ENCODE results near the gene DAGLA. TPM values are rescaled to one million over a fixed set of nuclear protein-coding genes. Genes with fewer than 3 reads are reported as not detected.

The DAGLA gene
- total and polyA plus RNA-seq, 2 donors (not counting 3 experiments of a cell fraction or from before 2014, with no cell fraction given), result 2.5 to 4.7 TPM

DNA sequence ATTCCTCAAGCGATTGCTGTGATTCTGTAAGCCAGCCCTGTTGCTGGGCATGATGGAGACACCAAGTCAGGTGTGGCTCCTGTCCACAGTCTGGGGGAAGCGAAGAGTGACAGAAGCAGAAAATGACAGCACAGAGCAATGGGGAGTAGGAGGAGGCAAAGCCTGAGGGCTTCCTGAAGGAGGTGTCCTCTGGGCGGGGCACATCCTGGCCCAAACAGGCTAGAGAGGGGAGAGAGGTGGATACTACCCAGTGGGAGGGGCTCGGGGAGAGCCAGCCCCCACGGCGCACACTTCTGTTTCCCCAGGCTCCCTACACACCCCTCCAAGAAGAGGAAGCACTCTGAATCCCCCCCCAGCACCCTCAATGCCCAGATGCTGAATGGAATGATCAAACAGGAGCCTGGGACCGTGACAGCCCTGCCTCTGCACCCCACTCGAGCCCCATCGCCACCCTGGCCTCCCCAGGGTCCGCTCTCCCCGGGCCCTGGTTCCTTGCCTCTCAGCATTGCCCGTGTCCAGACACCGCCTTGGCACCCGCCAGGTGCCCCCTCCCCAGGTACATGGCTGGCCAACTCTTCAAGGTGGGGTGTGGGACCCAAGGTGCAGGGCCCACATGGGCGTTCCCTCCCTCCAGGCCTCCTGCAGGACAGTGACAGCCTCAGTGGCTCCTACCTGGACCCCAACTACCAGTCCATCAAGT, 91.2 kb downstream of the DAGLA start:
- H3K4me1 ChIP-seq (ENCODE audit: control insufficient read depth, extremely low read depth, insufficient read depth, low read length), result peaks cover 6% of the 10 kb centered on the region
- no peak for FAIRE-seq
- no peaks in the 10 kb centered on the region for H3K79me2 ChIP-seq (ENCODE audit: control insufficient read depth, insufficient read depth, low read length)
- H3K9me3 ChIP-seq (replicated peaks; ENCODE audit: control insufficient read depth, insufficient read depth, low read length), result no peaks in the 10 kb centered on the region
- no peak overlapping the region for H3K4me3 ChIP-seq (replicated peaks in 1 of 3; ENCODE audit: insufficient read depth in 1 of 3, low read depth in 1 of 3, low read length in 3 of 3)
- intact Hi-C loops (cut with micrococcal nuclease), result no loop called here
- no peak overlapping the region for H3K4me2 ChIP-seq (ENCODE audit: insufficient read depth, low read length)
- dilution Hi-C loops (cut with MboI; ENCODE audit: extremely low pct_ligation_motif_present, low sequenced_read_pairs), result no loop called here
- ChIA-PET CTCF (no interaction called here), POLR2A (no interaction called here)
- no peak overlapping the region for H3K9ac ChIP-seq (replicated peaks; ENCODE audit: extremely low read depth, insufficient read depth, low read length)
- no peaks in the 10 kb centered on the region for H4K20me1 ChIP-seq (replicated peaks; ENCODE audit: control insufficient read depth, extremely low read depth, insufficient read depth, low read length)
- H3K27ac ChIP-seq (ENCODE audit: insufficient read depth, low read depth, low read length), result no peak overlapping the region
- H3K27me3 ChIP-seq (ENCODE audit: control insufficient read depth in 2 of 2, insufficient read depth in 2 of 2, low read length in 2 of 2), result no peaks in the 10 kb centered on the region
- no peaks in the 10 kb centered on the region for H3K9me1 ChIP-seq (replicated peaks; ENCODE audit: control insufficient read depth, extremely low read depth, insufficient read depth, low read length)
- TF ChIP-seq EZH2 (IDR thresholded peaks at IDR 0.05; ENCODE audit: borderline replicate concordance, low read depth, low read length, severe bottlenecking), result no peak
- TF ChIP-seq, protein P1, sequence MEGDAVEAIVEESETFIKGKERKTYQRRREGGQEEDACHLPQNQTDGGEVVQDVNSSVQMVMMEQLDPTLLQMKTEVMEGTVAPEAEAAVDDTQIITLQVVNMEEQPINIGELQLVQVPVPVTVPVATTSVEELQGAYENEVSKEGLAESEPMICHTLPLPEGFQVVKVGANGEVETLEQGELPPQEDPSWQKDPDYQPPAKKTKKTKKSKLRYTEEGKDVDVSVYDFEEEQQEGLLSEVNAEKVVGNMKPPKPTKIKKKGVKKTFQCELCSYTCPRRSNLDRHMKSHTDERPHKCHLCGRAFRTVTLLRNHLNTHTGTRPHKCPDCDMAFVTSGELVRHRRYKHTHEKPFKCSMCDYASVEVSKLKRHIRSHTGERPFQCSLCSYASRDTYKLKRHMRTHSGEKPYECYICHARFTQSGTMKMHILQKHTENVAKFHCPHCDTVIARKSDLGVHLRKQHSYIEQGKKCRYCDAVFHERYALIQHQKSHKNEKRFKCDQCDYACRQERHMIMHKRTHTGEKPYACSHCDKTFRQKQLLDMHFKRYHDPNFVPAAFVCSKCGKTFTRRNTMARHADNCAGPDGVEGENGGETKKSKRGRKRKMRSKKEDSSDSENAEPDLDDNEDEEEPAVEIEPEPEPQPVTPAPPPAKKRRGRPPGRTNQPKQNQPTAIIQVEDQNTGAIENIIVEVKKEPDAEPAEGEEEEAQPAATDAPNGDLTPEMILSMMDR (IDR thresholded peaks at IDR 0.05; ENCODE audit: extremely low read depth in 1 of 2, insufficient read depth in 1 of 2, low read depth in 1 of 2, low read length in 2 of 2), result no peak
- no peak for TF ChIP-seq POLR2AphosphoS5 (IDR thresholded peaks at IDR 0.05; ENCODE audit: insufficient read depth, low read depth, low read length)
- TF ChIP-seq JUN (IDR thresholded peaks at IDR 0.05; ENCODE audit: borderline replicate concordance, insufficient read depth, insufficient read length, low read depth), result no peak
- TF ChIP-seq FOS (IDR thresholded peaks at IDR 0.05; ENCODE audit: borderline replicate concordance, insufficient read depth, low read length), result no peak
- TF ChIP-seq POLR2A (IDR thresholded peaks at IDR 0.05; ENCODE audit: low read depth, low read length), result no peak
- TF ChIP-seq MYC (IDR thresholded peaks at IDR 0.05; ENCODE audit: low read depth, low read length), result no peak
- no peak for TF ChIP-seq GATA2 (IDR thresholded peaks at IDR 0.05; ENCODE audit: insufficient read depth, insufficient read length, low read depth, low read length)
- TF ChIP-seq, protein P2, sequence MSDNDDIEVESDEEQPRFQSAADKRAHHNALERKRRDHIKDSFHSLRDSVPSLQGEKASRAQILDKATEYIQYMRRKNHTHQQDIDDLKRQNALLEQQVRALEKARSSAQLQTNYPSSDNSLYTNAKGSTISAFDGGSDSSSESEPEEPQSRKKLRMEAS (IDR thresholded peaks at IDR 0.05; ENCODE audit: insufficient read depth, insufficient read length), result no peak
- DNase-seq (ENCODE audit: low read depth, low spot score), result no peak
- H2AFZ ChIP-seq (ENCODE audit: low read depth, low read length), result no peak overlapping the region
- BruUV-seq (replicated peaks), result no TSS peak
- no peaks in the 10 kb centered on the region for H3K36me3 ChIP-seq (ENCODE audit: control insufficient read depth in 2 of 2, extremely low read depth in 1 of 2, insufficient read depth in 2 of 2, low read length in 2 of 2)

All from endothelial cell of umbilical vein (primary cell).